Testis (tissue), 3 donors: ENCODE results near the gene SLC26A11. TPM values are rescaled to one million over a fixed set of nuclear protein-coding genes. Genes with fewer than 3 reads are reported as not detected.

Source experiments
- DNase-seq: peaks from one replicate; pipeline ENCODE4 v3.0.0-alpha.2; 2019
- H3K27ac ChIP-seq, 2 donors: fragments of 200-600 bp; sonication (generic); one replicate each; pipeline ENCODE4 v1.5.1; 2019
- H3K27me3 ChIP-seq: fragments of 200-600 bp; sonication (generic); one replicate; pipeline ENCODE4 v1.5.1; 2019
- H3K36me3 ChIP-seq: fragments of 200-600 bp; sonication (generic); one replicate; pipeline ENCODE4 v1.5.1; 2017; ENCODE audit warnings: low read depth; ENCODE audit errors: missing control alignments
- H3K4me1 ChIP-seq: fragments of 200-600 bp; sonication (generic); one replicate; pipeline ENCODE4 v1.5.1; 2019
- H3K4me3 ChIP-seq, 2 donors: fragments of 200-600 bp; sonication (generic); one replicate each; pipeline ENCODE4 v1.5.1; 2017 to 2019
- H3K9me3 ChIP-seq: fragments of 200-600 bp; sonication (generic); one replicate; pipeline ENCODE4 v1.5.1; 2017
- CTCF ChIP-seq, 3 experiments: fragments of 450-650 bp in 2 of 3; fragments of 200-600 bp in 1 of 3; sonication (generic) in 1 of 3; IDR thresholded peaks; one replicate each; pipeline ENCODE4 v1.5.1; 2016 to 2019; ENCODE audit warnings: antibody characterized with exemption in 3 of 3, mild to moderate bottlenecking in 2 of 3, moderate library complexity in 1 of 3
- POLR2A ChIP-seq: fragments of 450-650 bp; IDR thresholded peaks from one replicate; pipeline ENCODE4 v1.6.1; 2017; ENCODE audit warnings: antibody characterized with exemption, mild to moderate bottlenecking, moderate library complexity
- WGBS, 2 donors: methylation state at CpG; one replicate each; pipeline ENCODE4 v1.1.5; 2018; 5-methylcytosine and 5-hydroxymethylcytosine counted together
- intact Hi-C: fragments of 100-400 bp; cut with DNase I; formaldehyde crosslinking; loops from one replicate; pipeline ENCODE4 v1.15.1; 2023; ENCODE audit warnings: low total_unique reads
- polyA plus RNA-seq: library from polyadenylated mRNA; stranded (reverse); fragments of 350-450 nt; fragmentation: Illumina TruSeq; extraction: RNeasy Lipid Tissue Mini Kit (QIAGEN cat#74804); gene quantifications from one replicate; pipeline ENCODE4 v1.2.3, GENCODE V29; 2014; ENCODE audit warnings: low read depth, low replicate concordance; ENCODE audit not compliant: insufficient read depth
- total RNA-seq, 2 donors: library from RNA; depleted of rRNA; stranded (reverse); fragments of >200 nt; gene quantifications; one replicate each; pipeline ENCODE4 v1.2.3, GENCODE V29; 2016

The SLC26A11 gene
- total and polyA plus RNA-seq, 3 donors from 2014 or later, result 8.4 to 19.0 (median 16.9) TPM

GRCh38 chr17:80191192-80191591 lies 29.0 kb upstream of the SLC26A11 start:
- TF ChIP-seq CTCF (IDR thresholded peaks at IDR 0.05) (no peak), POLR2A (no peak)
- Histone ChIP-seq H3K27ac (no peak overlapping the region), H3K4me3 (no peak overlapping the region), H3K27me3 (no peaks in the 10 kb centered on the region), H3K4me1 (peaks cover 3% of the 10 kb centered on the region), H3K9me3 (no peaks in the 10 kb centered on the region), H3K36me3 (no peaks in the 10 kb centered on the region)
- 91 to 96% methylated on average over 4 to 20 of the region's 20 CpGs for WGBS, 2 donors
- intact Hi-C loops, result no loop called here
- DNase-seq, result no peak

- H3K4me1 ChIP-seq, result peaks cover 3% of the 10 kb centered on the region
- no peaks in the 10 kb centered on the region for H3K36me3 ChIP-seq
- intact Hi-C loops, result no loop called here
- no peak overlapping the region for H3K4me3 ChIP-seq
- no peaks in the 10 kb centered on the region for H3K9me3 ChIP-seq
- no peak overlapping the region for H3K27ac ChIP-seq
- no peaks in the 10 kb centered on the region for H3K27me3 ChIP-seq
- TF ChIP-seq CTCF (IDR thresholded peaks at IDR 0.05), result no peak
- no peak for TF ChIP-seq POLR2A
- 61 to 78% methylated on average over 25 to 29 of the region's 29 CpGs for WGBS, 2 donors
- DNase-seq, result no peak
Measured at GRCh38 chr17:80191865-80192661, 28.2 kb upstream of the SLC26A11 start.

- H3K4me3 ChIP-seq, result no peak overlapping the region
- H3K9me3 ChIP-seq, result no peaks in the 10 kb centered on the region
- no peak for TF ChIP-seq POLR2A
- TF ChIP-seq CTCF (IDR thresholded peaks at IDR 0.05), result no peak
- DNase-seq, result no peak
- H3K36me3 ChIP-seq, result no peaks in the 10 kb centered on the region
- no peaks in the 10 kb centered on the region for H3K27me3 ChIP-seq
- no peaks in the 10 kb centered on the region for H3K4me1 ChIP-seq
- intact Hi-C loops, result no loop called here
- no peak overlapping the region for H3K27ac ChIP-seq
- 82 to 87% methylated on average over 11 to 14 of the region's 14 CpGs for WGBS, 2 donors
Measured at GRCh38 chr17:80195141-80195540, 25.1 kb upstream of the SLC26A11 start.

- 61 to 62% methylated on average over 27 of the region's 27 CpGs for WGBS, 2 donors
- Histone ChIP-seq H3K36me3 (no peaks in the 10 kb centered on the region), H3K27ac (no peak overlapping the region), H3K4me3 (no peak overlapping the region), H3K4me1 (no peaks in the 10 kb centered on the region), H3K9me3 (no peaks in the 10 kb centered on the region), H3K27me3 (no peaks in the 10 kb centered on the region)
- TF ChIP-seq CTCF (IDR thresholded peaks at IDR 0.05), result peak; percentile 66 to 90 (median 80)
- no peak for TF ChIP-seq POLR2A
- DNase-seq, result no peak
- intact Hi-C loops, result no loop called here
Measured at GRCh38 chr17:80195671-80196529, 24.3 kb upstream of the SLC26A11 start.
